ENCODE results near the gene ADAT2.
"Not testable (repeated sequence)": the region's sequence is repeated elsewhere in the genome, so short reads cannot be mapped to it uniquely, and the experiment has no call there.

ADAT2 gene

DNA sequence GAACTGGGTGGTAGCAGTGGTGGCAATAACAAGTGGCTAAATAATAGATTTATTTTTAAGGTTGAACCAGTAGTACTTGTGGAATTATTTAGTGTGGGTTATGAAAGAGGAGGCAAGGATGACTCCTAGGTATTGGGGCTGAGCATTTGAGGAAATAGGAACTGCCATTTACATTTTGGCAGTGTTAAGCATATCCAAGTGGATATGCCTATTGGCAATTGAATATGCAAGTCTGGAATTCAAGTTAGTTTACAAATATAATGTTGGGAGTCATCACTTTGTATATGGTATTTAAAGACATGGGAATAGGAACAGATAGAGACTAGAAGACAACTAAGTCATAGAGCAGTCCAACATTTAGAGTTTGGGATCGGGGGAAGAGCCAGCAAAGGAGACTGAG is 26.1 kb upstream of the ADAT2 start:
- Histone ChIP-seq H3K27me3 (ENCODE audit: insufficient read depth, poor library complexity, severe bottlenecking) (no peaks in the 10 kb centered on the region), H3K4me3 (ENCODE audit: severe bottlenecking) (no peak overlapping the region), H3K9me3 (ENCODE audit: severe bottlenecking) (no peaks in the 10 kb centered on the region), H3K36me3 (ENCODE audit: low read depth) (peaks cover 62% of the 10 kb centered on the region), H3K27ac (ENCODE audit: poor library complexity, severe bottlenecking) (no peak overlapping the region), H3K4me1 (ENCODE audit: insufficient read depth, poor library complexity, severe bottlenecking) (no peaks in the 10 kb centered on the region)
- DNase-seq (ENCODE audit: low spot score) (no peak), ATAC-seq (ENCODE audit: low read depth) (no peak)
- TF ChIP-seq, protein P1, sequence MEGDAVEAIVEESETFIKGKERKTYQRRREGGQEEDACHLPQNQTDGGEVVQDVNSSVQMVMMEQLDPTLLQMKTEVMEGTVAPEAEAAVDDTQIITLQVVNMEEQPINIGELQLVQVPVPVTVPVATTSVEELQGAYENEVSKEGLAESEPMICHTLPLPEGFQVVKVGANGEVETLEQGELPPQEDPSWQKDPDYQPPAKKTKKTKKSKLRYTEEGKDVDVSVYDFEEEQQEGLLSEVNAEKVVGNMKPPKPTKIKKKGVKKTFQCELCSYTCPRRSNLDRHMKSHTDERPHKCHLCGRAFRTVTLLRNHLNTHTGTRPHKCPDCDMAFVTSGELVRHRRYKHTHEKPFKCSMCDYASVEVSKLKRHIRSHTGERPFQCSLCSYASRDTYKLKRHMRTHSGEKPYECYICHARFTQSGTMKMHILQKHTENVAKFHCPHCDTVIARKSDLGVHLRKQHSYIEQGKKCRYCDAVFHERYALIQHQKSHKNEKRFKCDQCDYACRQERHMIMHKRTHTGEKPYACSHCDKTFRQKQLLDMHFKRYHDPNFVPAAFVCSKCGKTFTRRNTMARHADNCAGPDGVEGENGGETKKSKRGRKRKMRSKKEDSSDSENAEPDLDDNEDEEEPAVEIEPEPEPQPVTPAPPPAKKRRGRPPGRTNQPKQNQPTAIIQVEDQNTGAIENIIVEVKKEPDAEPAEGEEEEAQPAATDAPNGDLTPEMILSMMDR (IDR thresholded peaks at IDR 0.05; ENCODE audit: poor library complexity, severe bottlenecking), result no peak

DNA sequence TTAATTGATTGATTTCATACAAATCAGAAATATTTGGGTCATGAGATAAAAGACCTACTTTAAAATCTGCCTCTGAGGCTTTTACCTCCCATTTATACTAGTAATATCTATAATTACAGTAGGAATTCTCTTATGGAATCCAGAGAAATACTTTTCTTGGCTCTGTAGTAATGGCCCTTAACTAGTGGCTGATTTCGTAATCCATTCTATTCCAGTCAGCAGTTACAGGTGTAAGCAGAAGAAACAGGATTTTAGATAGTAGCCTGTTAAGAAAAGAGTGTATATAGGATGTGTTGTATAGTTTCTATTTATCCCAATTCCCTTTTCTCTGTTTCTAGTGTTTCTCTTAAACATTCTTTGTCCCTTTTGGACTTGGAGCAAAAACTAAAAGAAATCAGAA is 21.3 kb upstream of the ADAT2 start:
- Histone ChIP-seq H3K36me3 (ENCODE audit: low read depth) (peaks cover 55% of the 10 kb centered on the region), H3K4me1 (ENCODE audit: insufficient read depth, poor library complexity, severe bottlenecking) (peaks cover 9% of the 10 kb centered on the region), H3K27ac (ENCODE audit: poor library complexity, severe bottlenecking) (no peak overlapping the region), H3K27me3 (ENCODE audit: insufficient read depth, poor library complexity, severe bottlenecking) (no peaks in the 10 kb centered on the region), H3K4me3 (ENCODE audit: severe bottlenecking) (no peak overlapping the region), H3K9me3 (ENCODE audit: severe bottlenecking) (no peaks in the 10 kb centered on the region)
- TF ChIP-seq, protein P1 (IDR thresholded peaks at IDR 0.05; ENCODE audit: poor library complexity, severe bottlenecking), result no peak
- ATAC-seq (ENCODE audit: low read depth) (no peak), DNase-seq (ENCODE audit: low spot score) (no peak)

DNA sequence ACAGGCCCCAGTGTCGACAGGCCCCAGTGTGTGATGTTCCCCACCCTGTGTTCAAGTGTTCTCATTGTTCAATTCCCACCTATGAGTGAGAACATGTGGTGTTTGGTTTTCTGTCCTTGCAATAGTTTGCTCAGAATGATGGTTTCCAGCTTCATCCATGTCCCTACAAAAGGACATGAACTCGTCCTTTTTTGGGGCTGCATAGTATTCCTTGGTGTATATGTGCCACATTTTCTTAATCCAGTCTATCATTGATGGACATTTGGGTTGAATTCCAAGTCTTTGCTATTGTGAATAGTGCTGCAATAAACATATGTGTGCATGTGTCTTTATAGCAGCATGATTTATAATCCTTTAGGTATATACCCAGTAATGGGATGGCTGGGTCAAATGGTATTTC is 18.3 kb upstream of the ADAT2 start:
- DNase-seq (ENCODE audit: low spot score); H3K27ac ChIP-seq (ENCODE audit: poor library complexity, severe bottlenecking); H3K4me1 ChIP-seq (ENCODE audit: insufficient read depth, poor library complexity, severe bottlenecking); H3K9me3 ChIP-seq (ENCODE audit: severe bottlenecking); ATAC-seq (ENCODE audit: low read depth); H3K4me3 ChIP-seq (ENCODE audit: severe bottlenecking); H3K27me3 ChIP-seq (ENCODE audit: insufficient read depth, poor library complexity, severe bottlenecking): not testable (repeated sequence)
- H3K36me3 ChIP-seq (ENCODE audit: low read depth), result peaks cover 45% of the 10 kb centered on the region

DNA sequence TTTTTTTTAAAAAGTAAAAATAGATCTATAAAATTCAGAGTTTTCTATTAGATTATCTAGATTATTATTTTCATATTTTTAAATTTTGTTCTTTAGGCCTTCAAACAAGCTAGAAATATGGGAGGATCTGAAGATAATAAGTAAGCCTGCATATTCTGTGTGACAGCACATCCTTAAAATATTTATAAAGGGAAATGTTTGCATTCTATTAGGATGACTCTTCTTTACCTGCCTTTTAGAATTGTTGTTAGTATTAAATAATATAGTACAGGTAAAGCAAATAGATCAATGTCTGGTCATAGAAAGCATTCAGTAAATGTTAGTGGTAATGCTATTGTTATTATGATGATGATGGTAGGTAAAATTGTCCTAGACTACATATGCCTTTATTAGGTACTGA is 17.5 kb upstream of the ADAT2 start:
- H3K9me3 ChIP-seq (ENCODE audit: severe bottlenecking), result no peaks in the 10 kb centered on the region
- peak; percentile 94 for ATAC-seq (ENCODE audit: low read depth)

DNA sequence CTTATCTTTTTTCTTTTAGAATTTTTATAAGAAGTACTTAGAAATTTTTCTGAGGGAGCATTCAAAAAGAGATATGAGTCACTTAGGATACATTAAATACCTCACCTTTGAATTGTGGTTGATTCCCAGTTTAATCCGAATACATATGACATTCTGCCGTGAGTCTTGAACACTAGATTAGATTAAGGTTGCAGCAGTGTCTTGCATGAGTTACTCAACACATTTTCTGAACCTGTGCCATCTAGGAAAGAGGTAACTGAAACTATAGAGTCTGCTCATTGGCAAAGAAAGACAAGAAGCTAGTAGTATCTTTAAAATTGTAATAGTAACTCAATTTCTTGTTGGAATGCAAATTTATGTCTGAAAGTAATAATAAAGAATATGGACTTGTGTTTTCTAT is 15.1 kb upstream of the ADAT2 start:
- H3K36me3 ChIP-seq (ENCODE audit: low read depth), result peaks cover 41% of the 10 kb centered on the region
- TF ChIP-seq, protein P1 (IDR thresholded peaks at IDR 0.05; ENCODE audit: poor library complexity, severe bottlenecking), result no peak
- peaks cover 9% of the 10 kb centered on the region for H3K4me1 ChIP-seq (ENCODE audit: insufficient read depth, poor library complexity, severe bottlenecking)
- ATAC-seq (ENCODE audit: low read depth) (no peak), DNase-seq (ENCODE audit: low spot score) (no peak)
- no peak overlapping the region for H3K27ac ChIP-seq (ENCODE audit: poor library complexity, severe bottlenecking)
- H3K27me3 ChIP-seq (ENCODE audit: insufficient read depth, poor library complexity, severe bottlenecking), result no peaks in the 10 kb centered on the region
- H3K4me3 ChIP-seq (ENCODE audit: severe bottlenecking), result no peak overlapping the region
- no peaks in the 10 kb centered on the region for H3K9me3 ChIP-seq (ENCODE audit: severe bottlenecking)

More for the DNA sequence above, 17.5 kb upstream of the ADAT2 start:
- no peaks in the 10 kb centered on the region for H3K27me3 ChIP-seq (ENCODE audit: insufficient read depth, poor library complexity, severe bottlenecking)
- DNase-seq (ENCODE audit: low spot score), result no peak
- TF ChIP-seq, protein P1 (IDR thresholded peaks at IDR 0.05; ENCODE audit: poor library complexity, severe bottlenecking), result no peak
- peak overlapping the region; percentile 51 for H3K27ac ChIP-seq (ENCODE audit: poor library complexity, severe bottlenecking)
- H3K4me3 ChIP-seq (ENCODE audit: severe bottlenecking), result no peak overlapping the region
- H3K4me1 ChIP-seq (ENCODE audit: insufficient read depth, poor library complexity, severe bottlenecking), result peaks cover 9% of the 10 kb centered on the region
- peaks cover 44% of the 10 kb centered on the region for H3K36me3 ChIP-seq (ENCODE audit: low read depth)

Measured in RWPE2 (cell line).